ENCODE data around the gene SCD5. TPM values are rescaled to one million over a fixed set of nuclear protein-coding genes. Genes with fewer than 3 reads are reported as not detected.
A peak's percentile ranks its signal among the peaks of the same experiment; 100 is the strongest.

SCD5 gene
- total and polyA plus RNA-seq, 2 of the 8 experiments (the other 6 are each of a cell fraction or from before 2014, with no cell fraction given) = 0.92 to 1.2 TPM

DNA sequence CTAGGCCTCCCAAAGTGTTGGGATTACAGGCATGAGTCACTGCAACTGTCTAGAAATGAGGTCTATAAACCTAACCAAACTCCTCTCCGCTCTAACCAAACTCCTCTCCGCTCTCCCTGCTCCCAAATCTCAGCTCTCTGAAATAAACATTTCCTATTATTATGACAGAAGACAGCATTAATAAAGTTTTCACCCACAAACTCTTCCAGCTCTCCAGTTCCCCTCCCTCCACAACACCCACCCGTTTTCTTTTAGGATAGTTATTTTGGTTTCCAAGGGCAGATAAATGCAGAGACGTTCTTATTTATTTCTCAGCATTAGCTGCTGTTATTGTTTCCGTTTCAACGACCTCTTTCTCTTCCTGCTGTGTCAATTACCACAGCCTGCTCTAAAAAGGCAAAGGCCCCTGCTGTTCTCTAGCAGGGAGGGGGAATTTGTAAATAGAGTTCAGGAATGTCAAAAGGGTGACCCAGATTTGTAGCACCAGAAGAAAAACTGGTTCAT lies 13.3 kb upstream of the SCD5 start:
- Histone ChIP-seq H3K4me2 (ENCODE audit: insufficient read depth in 1 of 2, low read depth in 2 of 2, low read length in 2 of 2) (peak overlapping the region; percentile 4 to 27; a peak in 2 of 4 replicates), H3K27ac (ENCODE audit: low read depth, low read length) (no peak overlapping the region), H3K27me3 (replicated peaks in 1 of 4; ENCODE audit: control insufficient read depth in 3 of 4, extremely low read depth in 1 of 4, insufficient read depth in 3 of 4, low read length in 3 of 4) (peaks cover 10 to 41% (median 35%) of the 10 kb centered on the region in 4 experiments), H2BK5ac (ENCODE audit: low read depth, low read length) (no peak overlapping the region), H3K9ac (replicated peaks in 1 of 4; ENCODE audit: extremely low read depth in 1 of 4, low read depth in 3 of 4, low read length in 3 of 4) (no peak overlapping the region), H2BK12ac (ENCODE audit: low read depth, low read length) (no peak overlapping the region), H2BK20ac (ENCODE audit: low read length) (no peak overlapping the region), H4K5ac (ENCODE audit: insufficient read length, low read depth, low read length) (no peak overlapping the region), H2AFZ (ENCODE audit: low read length) (no peak overlapping the region), H3K23ac (ENCODE audit: insufficient read length) (no peak overlapping the region), H4K20me1 (replicated peaks in 1 of 2; ENCODE audit: control insufficient read depth in 1 of 2, insufficient read depth in 2 of 2, low read length in 2 of 2) (peaks cover 2 to 3% of the 10 kb centered on the region in 2 experiments), H3K9me3 (ENCODE audit: insufficient read depth in 2 of 2, low read depth in 1 of 2, low read length in 1 of 2) (no peaks in the 10 kb centered on the region; a peak in 1 of 4 replicates), H3K56ac (replicated peaks; ENCODE audit: insufficient read length, low read depth, low read length) (no peak overlapping the region), H2BK15ac (ENCODE audit: low read length) (no peak overlapping the region), H3K79me1 (ENCODE audit: low read depth, low read length) (no peaks in the 10 kb centered on the region), H4K91ac (replicated peaks; ENCODE audit: insufficient read length, low read length) (no peak overlapping the region), H2AK5ac (ENCODE audit: low read depth, low read length) (no peak overlapping the region), H3K79me2 (ENCODE audit: control insufficient read depth in 1 of 2, insufficient read depth in 2 of 2, low read length in 2 of 2) (no peaks in the 10 kb centered on the region), H4K8ac (ENCODE audit: extremely low read depth, insufficient read depth, low read length) (no peak overlapping the region), H3K23me2 (ENCODE audit: low read depth, low read length) (no peaks in the 10 kb centered on the region), H2BK120ac (replicated peaks; ENCODE audit: low read depth, low read length) (no peak overlapping the region), H3K18ac (ENCODE audit: extremely low read depth, low read length) (no peak overlapping the region), H3K4me3 (ENCODE audit: extremely low read depth in 1 of 4, insufficient read depth in 2 of 4, low read depth in 3 of 4, low read length in 4 of 4) (no peak overlapping the region), H3K4ac (replicated peaks; ENCODE audit: insufficient read length, low read depth, low read length) (no peak overlapping the region), H3K36me3 (ENCODE audit: control insufficient read depth in 2 of 4, insufficient read depth in 4 of 4, low read length in 3 of 4) (no peaks in the 10 kb centered on the region), H3K4me1 (replicated peaks in 1 of 4; ENCODE audit: control insufficient read depth in 3 of 4, insufficient read depth in 4 of 4, low read length in 3 of 4) (peaks cover 0 to 2% (median 0%) of the 10 kb centered on the region in 4 experiments; a peak in 2 of 7 replicates), H3K14ac (ENCODE audit: insufficient read length) (no peak overlapping the region)
- CTCF ChIA-PET (ENCODE audit: partially characterized antibody) = interaction anchor here (0.9 to 3.6 kb wide), 5 partner anchors 12 to 451 kb away, joined by 3 to 14 read pairs (median 3); no protein-coding TSS in a partner anchor
- DNase-seq (ENCODE audit: low read depth in 1 of 2, low spot score in 2 of 2) (no peak), FAIRE-seq (no peak)
- WGBS, 2 experiments (ENCODE audit: extremely low coverage in 1 of 2, insufficient coverage in 1 of 2, insufficient read length in 1 of 2, insufficient replicate concordance in 2 of 2, low coverage in 1 of 2, low lambda C conversion rate in 2 of 2, missing lambda C conversion rate in 1 of 2) = 21% methylated on average over 6 of the region's 6 CpGs; no CpG with 5 or more reads in 1 of the 2 experiments
- POLR2A ChIA-PET (ENCODE audit: partially characterized antibody) = no interaction called here
- TF ChIP-seq NANOG (IDR thresholded peaks at IDR 0.05; ENCODE audit: insufficient read depth, low read depth, low read length, poor library complexity, severe bottlenecking) (peak; percentile 28), TCF12 (IDR thresholded peaks at IDR 0.05; ENCODE audit: low read depth, low read length) (0 out of 2 replicates have a peak, but pooled peaks have one; percentile 28), EP300 (IDR thresholded peaks at IDR 0.05; ENCODE audit: borderline replicate concordance in 1 of 2, low read depth in 2 of 2, low read length in 2 of 2) (peak in 1 of 2 experiments; percentile 54; a peak in 1 of 3 replicates), TEAD4 (IDR thresholded peaks at IDR 0.05; ENCODE audit: low read depth, low read length) (peak; percentile 75; the same call in 1 of the 2 replicates), ATF2 (IDR thresholded peaks at IDR 0.05; ENCODE audit: low read length) (no peak), HDAC2 (IDR thresholded peaks at IDR 0.05; ENCODE audit: borderline replicate concordance in 1 of 2, low read depth in 2 of 2, low read length in 2 of 2) (0 out of 4 replicates have a peak, but pooled peaks of 1 of the 2 experiments have one; percentile 35)
